Heart right ventricle (tissue), 16 donors: Measurements from ENCODE around the gene PARP1. TPM values are rescaled to one million over a fixed set of nuclear protein-coding genes. Genes with fewer than 3 reads are reported as not detected.

Experiments used
- ATAC-seq, 8 donors: fragments of 200-7000 bp; cut with Tn5 transposase; one replicate each; pipeline ENCODE4 v1.9.1; 2020; ENCODE audit warnings: mild to moderate bottlenecking in 8 of 8, moderate library complexity in 8 of 8, moderate number of reproducible peaks in 1 of 8
- DNase-seq, 2 donors: peaks; one replicate each; pipeline ENCODE4 v3.0.0-alpha.2; 2020
- H3K27ac ChIP-seq, 10 donors: fragments of 200-600 bp; sonication (generic) in 2 of 10; one replicate each; pipeline versions ENCODE4 v1.5.0 to v1.8.0; 2020 to 2022; ENCODE audit warnings: mild to moderate bottlenecking in 3 of 10
- H3K27me3 ChIP-seq, 7 donors: fragments of 200-600 bp; one replicate each; pipeline ENCODE4 v1.8.0; 2021 to 2022; ENCODE audit warnings: mild to moderate bottlenecking in 2 of 7
- H3K36me3 ChIP-seq, 9 donors: fragments of 200-600 bp; sonication (generic) in 1 of 9; one replicate each; pipeline versions ENCODE4 v1.5.0 to v1.8.0; 2020 to 2022; ENCODE audit warnings: mild to moderate bottlenecking in 2 of 9
- H3K4me1 ChIP-seq, 9 donors: fragments of 200-600 bp; sonication (generic) in 1 of 9; one replicate each; pipeline versions ENCODE4 v1.5.0 to v1.8.0; 2020 to 2022; ENCODE audit warnings: mild to moderate bottlenecking in 4 of 9
- H3K4me3 ChIP-seq, 10 donors: fragments of 200-600 bp; sonication (generic) in 2 of 10; one replicate each; pipeline versions ENCODE4 v1.5.0 to v1.8.0; 2020 to 2022; ENCODE audit warnings: mild to moderate bottlenecking in 7 of 10, moderate library complexity in 2 of 10
- H3K9me3 ChIP-seq, 11 donors: fragments of 200-600 bp in 10 of 11; sonication (generic) in 2 of 11; one replicate each; pipeline versions ENCODE4 v1.5.0 to v1.8.0; 2013 to 2022; ENCODE audit warnings: mild to moderate bottlenecking in 2 of 11, control low read depth in 1 of 11, moderate library complexity in 1 of 11
- CTCF ChIP-seq, 9 donors: fragments of 200-600 bp; sonication (generic) in 2 of 9; IDR thresholded peaks; one replicate each; pipeline versions ENCODE4 v1.5.0 to v1.8.0; 2021 to 2022; ENCODE audit warnings: antibody characterized with exemption in 9 of 9, mild to moderate bottlenecking in 5 of 9, moderate library complexity in 1 of 9
- WGBS, 2 donors: extraction: QIAGEN DNeasy Blood & Tissue Kit; methylation state at CpG; one replicate each; pipeline ENCODE4 v1.1.7; 2013; ENCODE audit warnings: inconsistent platforms in 1 of 2; 5-methylcytosine and 5-hydroxymethylcytosine counted together
- intact Hi-C, 10 donors: fragments of 100-400 bp; cut with DNase I; formaldehyde crosslinking; loops; one replicate each; pipeline versions ENCODE4 v1.11.1 to v1.14.2; 2022
- polyA plus RNA-seq, 2 donors: library from polyadenylated mRNA; stranded (reverse); fragments of 200-250 nt; gene quantifications; one replicate each; pipeline ENCODE4 v1.2.3, GENCODE V29; 2013
- total RNA-seq, 10 donors: library from RNA; stranded (reverse); fragmentation: NEBNext Ultra II Directional in 3 of 10; extraction: Animal tissue kit (Norgen Biotek cat#: 25700) in 3 of 10; gene quantifications; one replicate each; pipeline versions ENCODE4 v1.2.1 to v1.2.4, GENCODE V29; 2021 to 2023
- donor health status: Arrhythmogenic right ventricular cardiomyopathy.
- donor health status: ischemic (EF 13 %, LVEDD 7.1; RV severe dilation, severe dysfunction).
- donor health status: healthy with polysubstance abuse.
- donor health status: DM: no; HTN: yes; CAD: no.
- donor health status: DM: no; HTN: no; CAD: no.
- donor health status: ischemic (EF 25% LVEDD 6.9; RV normal size, moderate dysfunction).
- donor health status: ischemic (EF 25% LVEDD 5.7; RV mildly dilated, moderate dysfunction).
- donor health status: healthy.
- donor health status: DM: yes; HTN: yes; CAD: no.
- donor health status: Ischemic cardiomyopathy.
- donor health status: ischemic (EF 35%, LVEDD 5.7; RV mildly dilated, moderate dysfunction).
- donor health status: nonischemic (EF 11% LVEDD 7.7; RV severe dilation, severe dysfunction).
- donor health status: DM: yes; HTN: yes; CAD: no.
- donor health status: PGD.
- donor health status: ischemic (EF 29% LVEDD 5.4; RV normal size, mild dysfunction).
- donor health status: nonischemic (EF 23%, LVEDD 6.1; RV moderate dilation, normal function).

Gene PARP1
- total and polyA plus RNA-seq, 12 donors, result 36.1 to 154 (median 110) TPM

- H3K27me3 ChIP-seq, result no peaks in the 10 kb centered on the region
- H3K4me1 ChIP-seq, result peaks cover 0 to 5% (median 0%) of the 10 kb centered on the region in 9 donors
- H3K27ac ChIP-seq, result no peak overlapping the region
- no peaks in the 10 kb centered on the region for H3K36me3 ChIP-seq
- intact Hi-C loops, result loop anchor here in 5 of 10 donors (5.0 to 10.0 kb wide), 2 partner anchors 208 to 211 kb away; no protein-coding TSS in a partner anchor
- ATAC-seq (no peak), DNase-seq (no peak)
- WGBS, 2 donors, result 44 to 51% methylated on average over 1 of the region's 1 CpG
- peaks cover 0 to 4% (median 0%) of the 10 kb centered on the region in 11 donors for H3K9me3 ChIP-seq
- no peak overlapping the region for H3K4me3 ChIP-seq
- TF ChIP-seq CTCF (IDR thresholded peaks at IDR 0.05), result no peak
Measured at GRCh38 chr1:226335661-226336060, 72.2 kb downstream of the PARP1 start.

- ATAC-seq, result no peak
- 53 to 60% methylated on average over 2 of the region's 2 CpGs for WGBS, 2 donors
Measured at GRCh38 chr1:226332947-226333346, 74.9 kb downstream of the PARP1 start.

GRCh38 chr1:226329237-226329636 is 78.7 kb downstream of the PARP1 start:
- Histone ChIP-seq H3K27ac (no peak overlapping the region), H3K4me3 (no peak overlapping the region), H3K4me1 (peaks cover 0 to 5% (median 0%) of the 10 kb centered on the region in 9 donors), H3K9me3 (no peaks in the 10 kb centered on the region), H3K27me3 (no peaks in the 10 kb centered on the region), H3K36me3 (no peaks in the 10 kb centered on the region)
- DNase-seq, result no peak
- TF ChIP-seq CTCF (IDR thresholded peaks at IDR 0.05), result no peak
- no peak for ATAC-seq
- intact Hi-C loops, result loop anchor here in 3 of 10 donors (10.0 kb wide), 3 partner anchors 124 to 194 kb away; no protein-coding TSS in a partner anchor
- 93 to 98% methylated on average over 3 of the region's 3 CpGs for WGBS, 2 donors

More at GRCh38 chr1:226332947-226333346, 74.9 kb downstream of the PARP1 start:
- intact Hi-C loops, result loop anchor here in 4 of 10 donors (10.0 kb wide), 1 partner anchor 208 kb away; no protein-coding TSS in a partner anchor
- H3K4me1 ChIP-seq, result peaks cover 0 to 5% (median 0%) of the 10 kb centered on the region in 9 donors
- H3K4me3 ChIP-seq, result no peak overlapping the region
- H3K36me3 ChIP-seq, result no peaks in the 10 kb centered on the region
- H3K27me3 ChIP-seq, result no peaks in the 10 kb centered on the region
- no peak for TF ChIP-seq CTCF (IDR thresholded peaks at IDR 0.05)
- no peaks in the 10 kb centered on the region for H3K9me3 ChIP-seq
- no peak overlapping the region for H3K27ac ChIP-seq
- no peak for DNase-seq

- peaks cover 0 to 1% (median 0%) of the 10 kb centered on the region in 9 donors for H3K4me1 ChIP-seq
- TF ChIP-seq CTCF (IDR thresholded peaks at IDR 0.05), result no peak
- no peak for DNase-seq
- intact Hi-C loops, result loop anchor here in 3 of 10 donors (10.0 kb wide), 3 partner anchors 123 to 193 kb away; no protein-coding TSS in a partner anchor
- WGBS, 2 donors, result 71 to 78% methylated on average over 2 of the region's 2 CpGs
- H3K4me3 ChIP-seq, result no peak overlapping the region
- H3K36me3 ChIP-seq, result no peaks in the 10 kb centered on the region
- H3K9me3 ChIP-seq, result no peaks in the 10 kb centered on the region
- no peak overlapping the region for H3K27ac ChIP-seq
- no peak for ATAC-seq
- no peaks in the 10 kb centered on the region for H3K27me3 ChIP-seq
Measured at GRCh38 chr1:226327761-226328162, 80.1 kb downstream of the PARP1 start.
